NCI-H1436 (cell line): ENCODE measurements around the gene SULT1C3.

Experiments used
- DNase-seq: peaks from one replicate; lab custom pipeline; 2025; lab: John Stamatoyannopoulos, UW

SULT1C3 gene

GRCh38 chr2:108239786-108240185 is at the start of gene SULT1C3:
SULT1C3 (plus strand) TSS chr2:108239968; CDS start chr2:108247195, 7,227 bp downstream.
- no peak for DNase-seq

- no peak for DNase-seq
Measured at GRCh38 chr2:108193251-108193650, 46.5 kb upstream of the SULT1C3 start.

GRCh38 chr2:108194409-108195132 is 45.2 kb upstream of the SULT1C3 start:
- DNase-seq: no peak

DNA sequence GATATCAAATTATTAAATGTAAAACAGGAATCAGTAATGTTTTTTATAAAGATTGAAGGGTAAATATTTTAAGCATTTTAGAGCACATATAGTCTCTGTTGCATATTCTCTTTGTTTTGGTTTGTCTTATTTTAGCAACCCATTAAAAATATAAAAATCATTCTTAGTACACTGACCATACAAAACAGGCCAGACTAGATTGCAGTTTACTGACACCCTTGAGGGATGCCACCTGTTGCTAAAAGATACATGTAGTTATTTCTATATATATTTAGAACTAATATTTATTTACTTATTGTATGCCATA is 44.7 kb upstream of the SULT1C3 start:
- DNase-seq: no peak

GRCh38 chr2:108199726-108200125 is 40.0 kb upstream of the SULT1C3 start:
- no peak for DNase-seq

- DNase-seq: no peak
Measured at GRCh38 chr2:108200569-108200968, 39.2 kb upstream of the SULT1C3 start.

- no peak for DNase-seq
Measured at GRCh38 chr2:108212671-108213070, 27.1 kb upstream of the SULT1C3 start.

DNA sequence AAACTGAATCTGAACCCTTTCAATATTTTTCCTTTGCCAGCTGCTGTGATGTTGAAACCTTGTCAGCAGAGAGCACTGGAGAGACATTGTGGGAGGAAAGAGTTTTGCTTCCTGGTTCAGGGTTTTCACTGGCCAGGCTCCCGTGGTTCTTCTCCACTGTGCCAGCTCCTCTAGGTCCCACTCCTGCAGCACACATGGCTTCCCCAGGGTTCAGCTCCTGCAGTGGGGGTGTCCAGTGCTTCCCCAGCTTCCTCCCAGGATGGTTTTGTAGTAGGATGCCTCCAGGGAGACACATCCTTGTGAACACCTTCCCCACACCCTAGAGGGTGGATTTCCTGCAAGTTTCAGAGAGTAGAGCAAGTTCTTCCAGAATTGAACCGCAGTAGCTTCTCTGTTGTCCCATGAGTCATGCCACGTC is 24.0 kb upstream of the SULT1C3 start:
- no peak for DNase-seq

DNA sequence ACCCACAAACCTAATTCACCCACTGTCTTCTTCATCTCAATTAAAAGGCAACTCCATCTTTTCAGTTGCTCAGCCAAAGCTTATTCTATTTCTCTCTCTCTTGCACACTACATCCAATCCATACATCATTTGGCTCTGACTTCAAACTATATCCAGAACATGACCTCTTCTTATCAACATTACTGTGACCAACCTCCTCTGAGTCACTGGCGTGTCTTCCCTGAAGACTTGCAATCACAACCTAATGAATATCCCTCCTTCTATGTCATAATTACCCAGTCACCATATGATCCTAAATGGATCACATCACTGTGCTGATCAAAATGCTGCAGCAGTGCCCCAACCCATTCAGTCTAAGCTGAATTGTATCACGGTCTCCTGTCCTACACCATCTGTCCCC is 22.6 kb upstream of the SULT1C3 start:
- DNase-seq: no peak

DNA sequence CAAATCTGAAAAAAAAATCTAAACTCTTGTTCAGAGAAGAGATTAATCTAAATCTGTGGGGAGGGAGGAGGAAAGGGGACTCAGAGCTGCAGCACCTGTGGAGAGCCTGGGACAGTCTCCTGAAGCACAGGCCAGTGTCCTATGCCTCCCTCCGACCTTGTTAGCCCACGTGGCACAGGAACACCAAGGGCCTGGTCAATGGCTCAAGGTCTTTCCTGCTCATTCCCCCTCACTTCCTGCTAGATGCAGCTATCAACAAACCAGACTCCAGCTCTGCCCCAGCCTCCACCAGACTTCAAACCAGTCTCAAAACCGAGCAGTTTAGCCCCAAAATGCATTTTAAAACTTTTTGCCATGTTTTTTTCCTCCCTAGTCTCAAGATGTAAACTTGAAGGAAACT is 20.1 kb upstream of the SULT1C3 start:
- DNase-seq: no peak

DNA sequence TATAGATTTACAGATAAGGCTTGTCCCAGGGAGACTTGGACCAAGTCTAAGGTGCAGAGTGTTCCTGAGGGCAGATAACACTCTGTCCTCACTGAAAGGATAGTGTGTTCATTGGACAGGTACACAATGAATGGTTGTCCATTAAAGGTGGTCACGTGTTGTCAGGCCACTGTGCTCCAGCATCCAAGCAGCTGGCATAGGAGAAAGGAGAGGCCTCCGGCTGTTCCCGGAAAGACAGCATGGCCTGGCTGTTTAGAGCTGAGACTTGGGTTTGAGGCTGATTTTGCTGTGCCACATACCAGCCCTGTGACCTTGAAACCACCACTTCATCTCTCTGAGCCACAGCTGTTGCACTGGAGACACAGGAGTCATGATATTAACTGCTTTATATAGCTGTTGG is 19.6 kb upstream of the SULT1C3 start:
- DNase-seq: no peak

DNA sequence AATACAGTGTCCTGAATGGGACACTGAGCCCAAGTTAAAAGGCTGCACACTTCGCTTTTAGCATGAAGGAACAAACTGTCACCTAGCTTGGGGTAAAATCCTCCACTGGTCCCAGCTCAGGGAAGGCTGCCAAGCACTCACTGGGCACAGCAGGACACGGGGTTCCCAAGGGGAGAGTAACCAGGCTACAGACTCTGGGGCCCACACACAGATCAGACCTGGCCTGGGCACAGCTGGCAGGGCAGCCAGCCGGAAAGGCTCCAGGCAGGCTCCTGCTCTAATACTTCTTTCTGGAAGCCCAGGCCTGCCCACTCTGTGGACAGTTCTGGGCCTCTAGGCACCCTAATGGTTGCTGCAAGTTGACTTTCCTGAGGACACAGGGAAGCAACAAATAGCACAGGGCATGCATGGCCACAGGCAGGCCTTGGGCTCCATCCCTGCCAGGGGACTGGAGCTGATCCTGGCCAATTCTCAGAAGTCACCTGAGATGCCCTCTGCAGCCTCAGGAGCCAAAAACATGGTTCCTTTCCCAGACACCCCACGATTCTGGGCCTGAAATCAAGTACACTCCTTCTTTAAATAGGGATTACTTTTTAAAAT is 18.7 kb upstream of the SULT1C3 start:
- DNase-seq: no peak

- no peak for DNase-seq
Measured at GRCh38 chr2:108222261-108222660, 17.5 kb upstream of the SULT1C3 start.

GRCh38 chr2:108223573-108223972 is 16.2 kb upstream of the SULT1C3 start:
- DNase-seq: no peak

DNA sequence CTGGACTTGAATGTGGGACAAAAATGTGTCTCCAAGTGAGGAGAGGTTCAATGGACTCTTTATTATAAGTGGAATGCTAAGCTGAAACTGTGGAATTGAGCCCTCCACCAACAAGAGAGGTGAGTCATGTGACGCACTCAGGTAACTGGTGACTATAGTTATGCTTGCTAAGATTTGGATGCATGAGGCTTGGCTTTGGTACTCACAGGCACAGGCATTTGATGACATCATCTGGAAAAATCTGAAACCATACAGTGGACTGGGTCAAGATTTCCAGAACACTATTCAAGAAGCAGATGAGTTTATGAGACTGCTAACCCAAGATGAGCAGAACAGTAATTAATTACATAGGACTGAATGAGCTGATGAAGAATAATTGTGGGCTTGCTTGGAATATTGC is 15.7 kb upstream of the SULT1C3 start:
- no peak for DNase-seq

GRCh38 chr2:108226564-108226963 is 13.2 kb upstream of the SULT1C3 start:
- no peak for DNase-seq

- no peak for DNase-seq
Measured at GRCh38 chr2:108228006-108228405, 11.8 kb upstream of the SULT1C3 start.

GRCh38 chr2:108228537-108228936 is 11.2 kb upstream of the SULT1C3 start:
- no peak for DNase-seq

- no peak for DNase-seq
Measured at GRCh38 chr2:108229875-108230274, 9.9 kb upstream of the SULT1C3 start.

DNA sequence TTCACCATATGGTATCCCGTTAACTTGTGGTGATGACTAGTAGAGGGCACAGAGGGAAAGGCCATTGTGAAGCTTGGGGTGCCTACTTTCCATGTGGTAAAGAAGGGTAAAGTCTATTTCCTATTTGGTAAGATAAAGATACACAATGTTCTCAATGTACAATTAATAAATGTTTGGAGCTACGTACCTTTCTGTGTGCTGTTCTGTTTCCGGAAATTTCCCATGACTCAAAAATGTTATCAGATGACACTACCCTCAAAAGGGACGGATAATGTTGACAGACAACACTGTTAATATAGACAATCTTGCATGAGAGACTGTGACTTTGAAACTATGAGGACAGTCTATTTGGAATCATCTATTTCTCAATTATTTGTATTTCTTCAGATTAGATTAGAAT is 4.2 kb upstream of the SULT1C3 start:
- no peak for DNase-seq

DNA sequence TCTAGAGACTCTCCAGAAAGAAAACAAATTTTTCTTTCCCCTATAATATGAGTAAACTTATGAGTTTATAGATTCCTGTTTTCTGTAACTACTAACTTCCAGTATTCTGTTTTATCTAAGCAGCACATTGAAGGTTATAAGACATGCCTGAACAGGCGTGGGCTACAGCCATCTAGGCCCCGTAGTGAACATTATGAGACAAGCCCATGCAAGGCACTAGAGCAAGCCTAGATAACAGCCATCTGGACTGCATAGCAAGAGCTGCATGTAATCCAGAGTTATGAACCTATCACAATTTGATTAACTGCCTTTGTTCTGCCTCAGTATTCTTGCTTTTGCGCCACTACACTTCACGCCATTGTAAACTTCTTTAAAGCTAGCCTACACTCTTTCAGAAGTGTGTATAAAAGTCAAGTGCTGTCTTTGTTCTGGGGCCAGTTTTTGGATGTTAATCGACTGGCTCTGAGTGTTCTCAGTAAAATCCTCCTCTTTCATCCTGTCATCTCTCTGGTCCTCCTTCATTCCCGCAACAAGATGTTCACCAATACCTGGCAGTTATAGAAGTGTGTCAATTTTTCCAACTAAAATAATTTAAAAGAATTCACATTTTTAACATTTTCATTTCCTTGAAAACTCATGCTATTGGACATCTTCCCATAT is 3.0 kb upstream of the SULT1C3 start:
- DNase-seq: no peak

DNA sequence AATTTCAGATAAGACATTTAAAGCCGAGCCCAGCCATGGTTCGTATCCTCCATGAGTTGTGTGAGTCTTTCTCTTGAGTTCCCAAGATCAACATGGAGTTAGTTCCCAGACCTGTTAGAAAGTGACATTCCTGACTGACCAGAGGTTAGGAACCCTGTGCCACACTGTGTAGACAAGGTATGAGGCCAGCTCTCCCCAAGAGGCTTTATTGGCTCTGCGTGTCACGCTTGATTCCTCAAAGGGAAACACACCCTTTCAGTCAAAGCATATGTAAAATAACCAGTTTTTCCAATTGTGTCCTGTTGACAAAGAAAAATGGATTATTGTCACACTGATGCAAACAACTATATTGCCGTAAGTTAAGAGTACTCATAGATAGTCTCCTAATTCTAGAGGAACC is 1.2 kb downstream of the SULT1C3 start:
- no peak for DNase-seq

- no peak for DNase-seq
Measured at GRCh38 chr2:108243566-108243965, 3.8 kb downstream of the SULT1C3 start.
